Endothelial cell of umbilical vein (primary cell): ENCODE measurements around the gene CYBA.

Source experiments
- EZH2 ChIP-seq: IDR thresholded peaks from 2 replicates; pipeline ENCODE4 v1.6.1; 2012; ENCODE audit warnings: borderline replicate concordance, low read depth, mild to moderate bottlenecking, moderate library complexity, low read length, inconsistent platforms; ENCODE audit not compliant: severe bottlenecking
- FOS ChIP-seq: IDR thresholded peaks from 2 replicates; pipeline ENCODE4 v1.6.1; 2011; ENCODE audit warnings: mild to moderate bottlenecking, low read length, moderate library complexity, borderline replicate concordance; ENCODE audit not compliant: insufficient read depth
- GATA2 ChIP-seq: IDR thresholded peaks from 2 replicates; pipeline ENCODE4 v1.7.0; 2011; ENCODE audit warnings: low read depth, mild to moderate bottlenecking, moderate library complexity, mixed read lengths, low read length; ENCODE audit not compliant: insufficient read length, insufficient read depth
- JUN ChIP-seq: IDR thresholded peaks from 2 replicates; pipeline ENCODE4 v1.6.1; 2011; ENCODE audit warnings: borderline replicate concordance, low read depth; ENCODE audit not compliant: insufficient read length, insufficient read depth
- MYC ChIP-seq: IDR thresholded peaks from one replicate; pipeline ENCODE4 v1.6.1; 2011; ENCODE audit warnings: mild to moderate bottlenecking, low read depth, low read length
- POLR2A ChIP-seq: IDR thresholded peaks from 2 replicates; pipeline ENCODE4 v1.6.1; 2012; ENCODE audit warnings: low read depth, mild to moderate bottlenecking, control low read depth, low read length
- POLR2AphosphoS5 ChIP-seq: IDR thresholded peaks from 2 replicates; pipeline ENCODE4 v1.6.1; 2012; ENCODE audit warnings: low read depth, mild to moderate bottlenecking, control low read depth, low read length, moderate library complexity; ENCODE audit not compliant: insufficient read depth
- TF ChIP-seq, protein P1 (sequence below), 2 donors: IDR thresholded peaks; 1 replicate in 1 of 2; 2 replicates in 1 of 2; pipeline ENCODE4 v1.5.1; 2011; ENCODE audit warnings: low read length in 2 of 2, mild to moderate bottlenecking in 2 of 2, moderate library complexity in 2 of 2, control low read depth in 1 of 2, inconsistent platforms in 1 of 2, low read depth in 1 of 2; ENCODE audit not compliant: insufficient read depth in 1 of 2; ENCODE audit errors: extremely low read depth in 1 of 2
- TF ChIP-seq, protein P2 (sequence below): IDR thresholded peaks from 2 replicates; pipeline ENCODE4 v1.6.1; 2011; ENCODE audit not compliant: insufficient read depth, insufficient read length

DNA sequence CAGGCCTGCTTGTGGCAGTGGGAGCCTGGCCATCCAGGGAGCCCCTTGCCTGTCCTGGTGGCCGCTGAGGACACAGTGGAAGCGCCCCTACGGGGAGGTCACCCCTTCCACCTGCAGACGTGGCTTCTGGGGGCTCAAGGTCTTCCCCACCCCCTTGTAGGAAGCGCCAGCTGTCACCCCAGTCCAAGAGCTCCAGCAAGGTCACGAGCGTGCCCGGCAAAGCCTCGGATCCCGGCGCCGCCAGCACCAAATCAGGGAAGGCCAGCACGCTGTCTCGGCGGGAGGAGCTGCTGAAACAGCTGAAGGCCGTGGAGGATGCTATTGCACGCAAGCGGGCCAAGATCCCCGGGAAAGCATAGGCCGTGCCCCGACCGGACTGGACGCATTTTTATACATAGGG lies 19.9 kb downstream of the CYBA start:
- TF ChIP-seq, protein P1, sequence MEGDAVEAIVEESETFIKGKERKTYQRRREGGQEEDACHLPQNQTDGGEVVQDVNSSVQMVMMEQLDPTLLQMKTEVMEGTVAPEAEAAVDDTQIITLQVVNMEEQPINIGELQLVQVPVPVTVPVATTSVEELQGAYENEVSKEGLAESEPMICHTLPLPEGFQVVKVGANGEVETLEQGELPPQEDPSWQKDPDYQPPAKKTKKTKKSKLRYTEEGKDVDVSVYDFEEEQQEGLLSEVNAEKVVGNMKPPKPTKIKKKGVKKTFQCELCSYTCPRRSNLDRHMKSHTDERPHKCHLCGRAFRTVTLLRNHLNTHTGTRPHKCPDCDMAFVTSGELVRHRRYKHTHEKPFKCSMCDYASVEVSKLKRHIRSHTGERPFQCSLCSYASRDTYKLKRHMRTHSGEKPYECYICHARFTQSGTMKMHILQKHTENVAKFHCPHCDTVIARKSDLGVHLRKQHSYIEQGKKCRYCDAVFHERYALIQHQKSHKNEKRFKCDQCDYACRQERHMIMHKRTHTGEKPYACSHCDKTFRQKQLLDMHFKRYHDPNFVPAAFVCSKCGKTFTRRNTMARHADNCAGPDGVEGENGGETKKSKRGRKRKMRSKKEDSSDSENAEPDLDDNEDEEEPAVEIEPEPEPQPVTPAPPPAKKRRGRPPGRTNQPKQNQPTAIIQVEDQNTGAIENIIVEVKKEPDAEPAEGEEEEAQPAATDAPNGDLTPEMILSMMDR (IDR thresholded peaks at IDR 0.05; ENCODE audit: extremely low read depth in 1 of 2, insufficient read depth in 1 of 2, low read depth in 1 of 2, low read length in 2 of 2): no peak
- TF ChIP-seq MYC (no peak), EZH2 (no peak), POLR2AphosphoS5 (no peak), POLR2A (no peak), JUN (no peak), GATA2 (no peak), FOS (no peak)
- TF ChIP-seq, protein P2, sequence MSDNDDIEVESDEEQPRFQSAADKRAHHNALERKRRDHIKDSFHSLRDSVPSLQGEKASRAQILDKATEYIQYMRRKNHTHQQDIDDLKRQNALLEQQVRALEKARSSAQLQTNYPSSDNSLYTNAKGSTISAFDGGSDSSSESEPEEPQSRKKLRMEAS: no peak
